B cell (primary cell): ENCODE results near the gene TMEM247. TPM values are rescaled to one million over a fixed set of nuclear protein-coding genes. Genes with fewer than 3 reads are reported as not detected.

ENCODE experiments used
- ATAC-seq: fragments of 200-7000 bp; cut with Tn5 transposase; one replicate; pipeline ENCODE4 v1.10.0; 2021; ENCODE audit warnings: low read depth, mild to moderate bottlenecking, moderate number of reproducible peaks, moderate library complexity
- CTCF ChIA-PET: fragments of 350-600 bp; sonication (Branson Sonifier 250); formaldehyde crosslinking; loops from one replicate; lab custom pipeline; 2021; ENCODE audit warnings: antibody characterized with exemption, inconsistent platforms; lab: Charles Lee
- POLR2A ChIA-PET: fragments of 350-600 bp; sonication (Branson Sonifier 250); formaldehyde crosslinking; loops from one replicate; lab custom pipeline; 2021; ENCODE audit warnings: antibody characterized with exemption; lab: Charles Lee
- DNase-seq: peaks from one replicate; pipeline ENCODE4 v3.0.0; 2013
- H2AFZ ChIP-seq: 2 replicates; pipeline ENCODE4 v1.6.1; 2012; ENCODE audit warnings: mild to moderate bottlenecking, low read depth, low read length; ENCODE audit not compliant: insufficient read depth, poor library complexity, severe bottlenecking
- H3K27ac ChIP-seq, 2 donors: 1 replicate in 1 of 2; 2 replicates in 1 of 2; pipeline ENCODE4 v1.5.1; 2012 to 2013; ENCODE audit warnings: low read length in 2 of 2, mild to moderate bottlenecking in 2 of 2, moderate library complexity in 1 of 2
- H3K27me3 ChIP-seq, 4 experiments: fragments of 200-600 bp in 1 of 4; sonication (generic) in 1 of 4; replicated peaks in 1 of 4; 1 replicate in 2 of 4; 2 replicates in 2 of 4; pipeline versions ENCODE4 v1.6.1 to v1.7.0; 2013 to 2016; ENCODE audit warnings: low read length in 3 of 4, mild to moderate bottlenecking in 2 of 4, mixed read lengths in 1 of 4, moderate library complexity in 1 of 4; ENCODE audit not compliant: insufficient read depth in 4 of 4, control insufficient read depth in 3 of 4; ENCODE audit errors: control extremely low read depth in 1 of 4
- H3K36me3 ChIP-seq, 2 experiments: replicated peaks in 1 of 2; 1 replicate in 1 of 2; 2 replicates in 1 of 2; pipeline versions ENCODE4 v1.6.1 to v1.7.1; 2013; ENCODE audit warnings: low read length in 1 of 2; ENCODE audit not compliant: insufficient read depth in 2 of 2, control insufficient read depth in 1 of 2; ENCODE audit errors: control extremely low read depth in 1 of 2, extremely low read depth in 1 of 2
- H3K4me1 ChIP-seq, 2 donors: fragments of 200-600 bp in 1 of 2; sonication (generic) in 1 of 2; 1 replicate in 1 of 2; 2 replicates in 1 of 2; pipeline versions ENCODE4 v1.5.1 to v1.6.1; 2013 to 2017; ENCODE audit warnings: low read length in 2 of 2; ENCODE audit not compliant: control insufficient read depth in 2 of 2, insufficient read depth in 2 of 2
- H3K4me2 ChIP-seq: replicated peaks from 2 replicates; pipeline ENCODE3; 2012; ENCODE audit warnings: mild to moderate bottlenecking, low read depth, low read length; ENCODE audit not compliant: poor library complexity, severe bottlenecking
- H3K4me3 ChIP-seq, 5 experiments: fragments of 200-600 bp in 1 of 5; sonication (generic) in 1 of 5; 1 replicate in 3 of 5; 2 replicates in 2 of 5; pipeline versions ENCODE4 v1.5.1 to v1.7.0; 2011 to 2016; ENCODE audit warnings: low read length in 4 of 5, mild to moderate bottlenecking in 4 of 5, low read depth in 2 of 5, control low read depth in 1 of 5, moderate library complexity in 1 of 5; ENCODE audit not compliant: insufficient read depth in 1 of 5; ENCODE audit errors: control extremely low read depth in 1 of 5, extremely low read depth in 1 of 5
- H3K79me2 ChIP-seq: fragments of 200-600 bp; sonication (generic); one replicate; pipeline ENCODE4 v1.6.0; 2016; ENCODE audit warnings: low read length; ENCODE audit not compliant: control insufficient read depth, insufficient read depth
- H3K9ac ChIP-seq: fragments of 200-600 bp; sonication (generic); 2 replicates; pipeline ENCODE4 v1.6.1; 2017; ENCODE audit warnings: mild to moderate bottlenecking, low read length, moderate library complexity
- H3K9me3 ChIP-seq, 3 donors: one replicate each; pipeline versions ENCODE4 v1.6.1 to v1.7.1; 2013; ENCODE audit warnings: low read length in 2 of 3; ENCODE audit not compliant: control insufficient read depth in 2 of 3, insufficient read depth in 1 of 3; ENCODE audit errors: control extremely low read depth in 1 of 3
- H4K20me1 ChIP-seq: 2 replicates; pipeline ENCODE4 v1.6.0; 2012; ENCODE audit warnings: mild to moderate bottlenecking, low read length; ENCODE audit not compliant: insufficient read depth, control insufficient read depth, poor library complexity, severe bottlenecking
- H3K27ac Mint-ChIP-seq: one replicate; pipeline ENCODE4 v1.8.0; 2021; ENCODE audit warnings: mixed read lengths
- H3K27me3 Mint-ChIP-seq: one replicate; pipeline ENCODE4 v1.8.0; 2021; ENCODE audit warnings: mixed read lengths
- H3K4me1 Mint-ChIP-seq: one replicate; pipeline ENCODE4 v1.8.0; 2021; ENCODE audit warnings: mixed read lengths
- H3K4me3 Mint-ChIP-seq: one replicate; pipeline ENCODE4 v1.8.0; 2021; ENCODE audit warnings: mixed read lengths
- H3K9me3 Mint-ChIP-seq: one replicate; pipeline ENCODE4 v1.8.0; 2022; ENCODE audit warnings: mixed read lengths; ENCODE audit not compliant: insufficient read depth
- EZH2 ChIP-seq: IDR thresholded peaks from 2 replicates; pipeline ENCODE4 v1.6.1; 2012; ENCODE audit warnings: borderline replicate concordance, low read depth, mild to moderate bottlenecking, moderate library complexity, low read length; ENCODE audit not compliant: insufficient read depth, poor library complexity, severe bottlenecking
- WGBS: methylation state at CpG from one replicate; pipeline ENCODE4 v1.1.5; 2013; ENCODE audit warnings: missing lambda C conversion rate; ENCODE audit not compliant: insufficient coverage; 5-methylcytosine and 5-hydroxymethylcytosine counted together
- intact Hi-C: fragments of 100-400 bp; cut with micrococcal nuclease; formaldehyde crosslinking; loops from one replicate; pipeline ENCODE4 v1.10.0; 2022
- polyA plus RNA-seq: library from polyadenylated mRNA; depleted of rRNA; stranded (reverse); fragments of >200 nt; gene quantifications from 2 replicates; pipeline ENCODE4 v1.2.3, GENCODE V29; 2012
- total RNA-seq, 2 donors: library from RNA; stranded (reverse); fragments of 120-200 nt in 1 of 2; gene quantifications; 1 replicate in 1 of 2; 2 replicates in 1 of 2; pipeline versions ENCODE4 v1.2.3 to v1.2.4, GENCODE V29; 2013 to 2022
- TF ChIP-seq, protein P1 (sequence below): fragments of 200-600 bp; IDR thresholded peaks from one replicate; pipeline ENCODE4 v1.8.0; 2022; ENCODE audit warnings: antibody characterized with exemption, mild to moderate bottlenecking

Gene TMEM247
- total and polyA plus RNA-seq, 2 donors (not counting 1 experiment from before 2014, with no cell fraction given) = not detected

DNA sequence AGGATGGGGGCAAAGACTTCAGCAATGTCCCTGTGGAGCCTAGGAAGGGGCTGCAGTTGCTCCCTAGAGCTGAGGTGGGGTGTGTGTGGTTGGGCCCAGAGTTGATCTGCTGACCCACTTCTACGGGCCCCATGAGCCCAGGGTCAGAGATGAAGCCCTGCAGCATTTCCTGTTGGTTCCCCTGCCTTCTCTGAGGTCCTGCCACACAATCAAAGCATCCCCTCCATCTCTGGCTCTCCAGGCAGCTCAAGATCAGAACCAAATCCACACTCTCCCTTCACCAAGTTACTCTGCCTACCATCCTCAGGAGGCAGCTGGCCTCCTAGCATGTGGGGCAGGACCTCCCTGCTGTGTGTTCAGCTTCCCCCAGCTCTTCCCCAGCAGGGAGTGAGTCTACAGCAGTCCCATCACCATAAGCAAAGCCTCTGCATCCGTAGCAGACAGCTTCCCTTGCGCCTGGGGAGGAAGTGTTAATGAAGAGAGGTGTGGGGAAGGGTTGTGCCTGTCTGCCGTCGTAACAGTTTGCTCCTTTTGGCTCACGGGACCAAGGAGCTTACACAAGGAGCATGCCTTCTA, 26.9 kb downstream of the TMEM247 start:
- H3K4me3 ChIP-seq = no peak overlapping the region
- no peaks in the 10 kb centered on the region for H3K4me1 Mint-ChIP-seq
- 33% methylated on average over 1 of the region's 6 CpGs for WGBS
- H3K79me2 ChIP-seq = no peaks in the 10 kb centered on the region
- no peaks in the 10 kb centered on the region for H3K27me3 Mint-ChIP-seq
- H2AFZ ChIP-seq = no peak overlapping the region
- H3K4me1 ChIP-seq = no peaks in the 10 kb centered on the region
- no peak overlapping the region for H3K27ac ChIP-seq
- ChIA-PET CTCF (interaction anchor here (1.4 to 1.6 kb wide), 3 partner anchors 16 to 84 kb away, joined by 4 to 5 read pairs (median 5); no protein-coding TSS in a partner anchor), POLR2A (no interaction called here)
- no peak for TF ChIP-seq EZH2
- TF ChIP-seq, protein P1, sequence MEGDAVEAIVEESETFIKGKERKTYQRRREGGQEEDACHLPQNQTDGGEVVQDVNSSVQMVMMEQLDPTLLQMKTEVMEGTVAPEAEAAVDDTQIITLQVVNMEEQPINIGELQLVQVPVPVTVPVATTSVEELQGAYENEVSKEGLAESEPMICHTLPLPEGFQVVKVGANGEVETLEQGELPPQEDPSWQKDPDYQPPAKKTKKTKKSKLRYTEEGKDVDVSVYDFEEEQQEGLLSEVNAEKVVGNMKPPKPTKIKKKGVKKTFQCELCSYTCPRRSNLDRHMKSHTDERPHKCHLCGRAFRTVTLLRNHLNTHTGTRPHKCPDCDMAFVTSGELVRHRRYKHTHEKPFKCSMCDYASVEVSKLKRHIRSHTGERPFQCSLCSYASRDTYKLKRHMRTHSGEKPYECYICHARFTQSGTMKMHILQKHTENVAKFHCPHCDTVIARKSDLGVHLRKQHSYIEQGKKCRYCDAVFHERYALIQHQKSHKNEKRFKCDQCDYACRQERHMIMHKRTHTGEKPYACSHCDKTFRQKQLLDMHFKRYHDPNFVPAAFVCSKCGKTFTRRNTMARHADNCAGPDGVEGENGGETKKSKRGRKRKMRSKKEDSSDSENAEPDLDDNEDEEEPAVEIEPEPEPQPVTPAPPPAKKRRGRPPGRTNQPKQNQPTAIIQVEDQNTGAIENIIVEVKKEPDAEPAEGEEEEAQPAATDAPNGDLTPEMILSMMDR = no peak
- no peaks in the 10 kb centered on the region for H3K36me3 ChIP-seq
- peaks cover 0 to 3% (median 0%) of the 10 kb centered on the region in 4 experiments for H3K27me3 ChIP-seq
- H3K4me3 Mint-ChIP-seq = no peak overlapping the region
- DNase-seq (no peak), ATAC-seq (no peak)
- intact Hi-C loops = no loop called here
- H3K4me2 ChIP-seq = no peak overlapping the region
- no peaks in the 10 kb centered on the region for H3K9me3 ChIP-seq
- H4K20me1 ChIP-seq = no peaks in the 10 kb centered on the region
- no peaks in the 10 kb centered on the region for H3K9me3 Mint-ChIP-seq
- no peak overlapping the region for H3K9ac ChIP-seq
- H3K27ac Mint-ChIP-seq = no peak overlapping the region

DNA sequence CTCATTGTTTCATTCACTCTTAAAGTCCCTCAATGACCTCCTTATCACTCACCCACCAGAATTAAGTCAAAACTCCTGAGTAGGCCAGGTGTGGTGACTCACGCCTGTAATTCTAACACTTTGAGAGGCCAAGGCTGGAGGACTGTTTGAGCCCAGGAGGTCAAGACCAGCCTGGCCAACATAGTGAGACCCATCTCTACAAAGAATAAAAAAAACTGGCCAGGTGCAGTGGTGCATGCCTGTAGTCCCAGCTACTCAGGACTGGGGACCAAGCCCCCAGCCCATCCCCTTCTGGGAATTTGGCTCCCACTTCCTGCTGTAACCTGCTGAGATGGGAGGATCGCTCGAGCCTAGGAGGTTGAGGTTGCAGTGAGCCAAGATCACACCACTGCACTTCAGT, 28.9 kb downstream of the TMEM247 start:
- no peak for DNase-seq
- ATAC-seq = no peak
- intact Hi-C loops = no loop called here
- Histone ChIP-seq H3K79me2 (no peaks in the 10 kb centered on the region), H3K27me3 (peaks cover 0 to 3% (median 0%) of the 10 kb centered on the region in 4 experiments), H3K4me1 (peaks cover 0 to 3% of the 10 kb centered on the region in 2 donors), H3K27ac (no peak overlapping the region), H4K20me1 (no peaks in the 10 kb centered on the region), H3K4me3 (no peak overlapping the region), H2AFZ (no peak overlapping the region), H3K4me2 (no peak overlapping the region), H3K9ac (no peak overlapping the region), H3K36me3 (no peaks in the 10 kb centered on the region), H3K9me3 (peaks cover 0 to under 1% (median 0%) of the 10 kb centered on the region in 3 donors)
- Mint-ChIP-seq H3K27ac (no peak overlapping the region), H3K4me3 (no peak overlapping the region), H3K9me3 (no peaks in the 10 kb centered on the region), H3K4me1 (no peaks in the 10 kb centered on the region), H3K27me3 (no peaks in the 10 kb centered on the region)
- 90% methylated on average over 3 of the region's 3 CpGs for WGBS
- ChIA-PET POLR2A (no interaction called here), CTCF (no interaction called here)
- no peak for TF ChIP-seq EZH2
- TF ChIP-seq, protein P1 = no peak
